Inflammatory macrophage (primary cell): Measurements from ENCODE around the gene CES4A.
"Not testable (repeated sequence)": the region's sequence is repeated elsewhere in the genome, so short reads cannot be mapped to it uniquely, and the experiment has no call there.

Source experiments
- DNase-seq, 2 donors: peaks; one replicate each; pipeline ENCODE4 v3.0.0-alpha.2; 2020 to 2022

The CES4A gene

GRCh38 chr16:66958857-66959703 is 29.3 kb upstream of the CES4A start:
- no peak for DNase-seq

- DNase-seq: peak; percentile 72 to 91
Observed at GRCh38 chr16:66959704-66960161, 28.7 kb upstream of the CES4A start.

- no peak for DNase-seq
Observed at GRCh38 chr16:66960270-66960669, 28.1 kb upstream of the CES4A start.

- DNase-seq: peak; percentile 70 to 77
Observed at GRCh38 chr16:66961065-66961744, 27.2 kb upstream of the CES4A start, which contains the start of gene CES3. Gene CES3, plus strand, starts transcription at chr16:66961266. Its CDS starts 42 bp downstream, at chr16:66961308.

- DNase-seq: no peak
Observed at GRCh38 chr16:66961914-66962313, 26.5 kb upstream of the CES4A start.

GRCh38 chr16:66964049-66964448 is 24.3 kb upstream of the CES4A start:
- DNase-seq: no peak

- no peak for DNase-seq
Observed at GRCh38 chr16:66968847-66969246, 19.5 kb upstream of the CES4A start.

- no peak for DNase-seq
Observed at GRCh38 chr16:66970775-66971720, 17.3 kb upstream of the CES4A start.

GRCh38 chr16:66972983-66973382 is 15.4 kb upstream of the CES4A start:
- DNase-seq: no peak

- no peak for DNase-seq
Observed at GRCh38 chr16:66973716-66974115, 14.7 kb upstream of the CES4A start.

GRCh38 chr16:66974156-66974931 is 14.0 kb upstream of the CES4A start:
- DNase-seq: not testable (repeated sequence)

- DNase-seq: peak in 1 of 2 donors; percentile 10
Observed at GRCh38 chr16:66974932-66975246, 13.5 kb upstream of the CES4A start.

- DNase-seq: no peak
Observed at GRCh38 chr16:66975302-66975893, 13.0 kb upstream of the CES4A start.

GRCh38 chr16:66976746-66977145 is 11.6 kb upstream of the CES4A start:
- DNase-seq: no peak

GRCh38 chr16:66977341-66978113 is 10.9 kb upstream of the CES4A start:
- DNase-seq: peak; percentile 87 to 88

- DNase-seq: peak; percentile 83 to 91
Observed at GRCh38 chr16:66979011-66979717, 9.2 kb upstream of the CES4A start.

GRCh38 chr16:66983033-66983432 is 5.4 kb upstream of the CES4A start:
- DNase-seq: no peak

- no peak for DNase-seq
Observed at GRCh38 chr16:66984892-66985311, 3.5 kb upstream of the CES4A start.

GRCh38 chr16:66986559-66986958 is 1.8 kb upstream of the CES4A start:
- no peak for DNase-seq

- no peak for DNase-seq
Observed at GRCh38 chr16:66991545-66992077, 3.2 kb downstream of the CES4A start.
